ENCODE results near the gene TAS2R46.
"Not testable (repeated sequence)": the region's sequence is repeated elsewhere in the genome, so short reads cannot be mapped to it uniquely, and the experiment has no call there.

TAS2R46 gene, protein sequence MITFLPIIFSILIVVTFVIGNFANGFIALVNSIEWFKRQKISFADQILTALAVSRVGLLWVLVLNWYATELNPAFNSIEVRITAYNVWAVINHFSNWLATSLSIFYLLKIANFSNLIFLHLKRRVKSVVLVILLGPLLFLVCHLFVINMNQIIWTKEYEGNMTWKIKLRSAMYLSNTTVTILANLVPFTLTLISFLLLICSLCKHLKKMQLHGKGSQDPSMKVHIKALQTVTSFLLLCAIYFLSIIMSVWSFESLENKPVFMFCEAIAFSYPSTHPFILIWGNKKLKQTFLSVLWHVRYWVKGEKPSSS

GRCh38 chr12:11062194-11062593, at the start of gene TAS2R46:
TAS2R46 (minus strand) TSS chr12:11062294; CDS start chr12:11062294, 0 bp downstream.
- not testable (repeated sequence) for DNase-seq (ENCODE audit: low read depth in 2 of 2)

DNA sequence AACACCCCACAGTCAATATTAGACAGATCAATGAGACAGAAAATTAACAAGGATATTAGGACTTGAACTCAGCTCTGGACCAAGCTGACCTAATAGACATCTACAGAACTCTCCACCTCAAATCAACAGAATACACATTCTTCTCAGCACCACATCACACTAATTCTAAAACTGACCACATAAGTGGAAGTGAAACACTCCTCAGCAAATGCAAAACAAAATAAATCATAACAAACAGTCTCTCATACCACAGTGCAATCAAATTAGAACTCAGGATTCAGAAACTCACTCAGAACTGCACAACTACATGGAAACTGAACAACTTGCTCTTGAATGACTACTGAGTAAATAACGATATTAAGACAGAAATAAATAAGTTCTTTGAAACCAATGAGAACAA, 49.1 kb upstream of the TAS2R46 start:
- not testable (repeated sequence) for DNase-seq (ENCODE audit: low read depth in 2 of 2)

GRCh38 chr12:11108862-11109261, 46.8 kb upstream of the TAS2R46 start:
- no peak for DNase-seq (ENCODE audit: low read depth in 2 of 2)

DNA sequence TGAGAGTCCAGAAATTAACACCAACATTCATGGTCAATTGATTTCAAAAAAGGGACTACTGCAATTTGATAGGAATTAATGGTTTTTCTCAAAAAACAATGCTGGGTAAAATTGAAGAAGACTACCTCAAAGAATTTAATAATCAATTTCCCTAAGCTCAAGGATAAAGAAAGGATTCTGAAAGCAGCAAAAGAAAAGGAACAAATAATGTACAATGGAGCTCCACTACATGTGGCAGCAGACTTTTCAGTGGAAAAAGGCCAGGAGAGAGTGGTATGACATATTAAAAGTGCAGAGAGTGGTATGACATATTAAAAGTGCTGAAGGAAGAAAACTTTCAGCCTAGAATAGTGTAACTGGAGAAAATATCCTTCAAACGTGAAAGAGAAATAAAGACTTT, 45.6 kb upstream of the TAS2R46 start:
- DNase-seq (ENCODE audit: low read depth in 2 of 2) = no peak

DNA sequence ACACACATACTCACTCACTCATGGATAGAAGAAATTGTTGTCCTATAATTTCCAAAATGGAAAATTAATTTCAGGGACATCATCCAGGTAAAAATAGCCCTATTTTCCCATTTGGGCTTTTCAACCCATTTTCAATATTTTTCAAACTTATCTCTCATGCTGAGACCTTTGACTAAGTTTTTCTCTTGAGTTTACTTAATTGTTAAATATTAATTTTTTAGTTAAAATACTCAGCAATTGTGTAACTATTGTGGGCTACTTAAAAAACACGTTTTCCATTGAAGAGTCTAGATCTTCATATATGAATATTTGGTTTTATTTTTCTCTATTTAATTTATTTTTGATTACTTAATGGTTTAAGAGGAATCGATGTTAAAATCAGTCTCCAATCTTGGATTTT, 44.2 kb upstream of the TAS2R46 start:
- no peak for DNase-seq (ENCODE audit: low read depth in 2 of 2)

DNA sequence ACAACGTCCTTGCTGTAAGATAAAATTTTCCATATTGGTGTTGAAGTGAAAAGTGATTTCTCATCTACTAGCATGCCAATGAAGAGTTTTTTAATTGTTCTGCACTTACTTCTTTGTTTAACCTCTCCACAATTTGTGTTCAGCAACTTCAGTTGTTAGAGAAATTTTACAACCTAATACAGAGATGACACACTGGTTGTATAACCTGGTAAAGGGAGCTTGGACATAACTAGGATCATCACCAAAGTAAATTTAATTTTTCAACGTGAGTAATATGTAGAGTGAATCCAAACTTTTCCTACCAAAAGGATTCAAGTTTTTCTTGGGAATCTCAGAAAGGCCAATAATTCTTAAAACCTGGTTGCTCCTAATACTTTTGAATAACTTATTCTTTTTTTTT, 43.5 kb upstream of the TAS2R46 start:
- DNase-seq (ENCODE audit: low read depth in 2 of 2) = no peak

- not testable (repeated sequence) for DNase-seq (ENCODE audit: low read depth in 2 of 2)
These were observed 32.8 kb upstream of the TAS2R46 start for GRCh38 chr12:11094910-11095309.

GRCh38 chr12:11092128-11092527, 30.0 kb upstream of the TAS2R46 start, which contains the start of gene TAS2R43:
TAS2R43 (minus strand) TSS chr12:11092313; CDS start chr12:11092229, 84 bp downstream.
- no peak for DNase-seq (ENCODE audit: low read depth in 2 of 2)

DNA sequence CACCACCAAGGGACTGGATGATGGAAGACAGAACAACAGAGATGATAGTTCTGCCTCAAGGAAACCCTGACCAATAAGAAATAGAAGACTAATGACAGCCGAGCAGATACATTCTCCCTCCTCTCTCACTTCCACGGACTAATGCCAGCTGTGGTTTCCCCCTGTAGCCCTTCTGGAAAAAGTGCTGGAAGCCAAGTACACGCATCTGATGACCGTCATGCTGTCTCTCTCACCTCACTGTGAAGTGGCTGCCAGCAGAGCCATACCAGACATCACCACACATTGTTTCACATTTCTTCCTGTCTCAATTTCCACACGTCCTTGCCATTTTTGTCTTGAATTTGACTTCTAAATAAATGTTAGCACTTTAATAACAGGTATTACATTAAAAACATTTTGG, 27.2 kb upstream of the TAS2R46 start:
- DNase-seq (ENCODE audit: low read depth in 2 of 2) = no peak

- DNase-seq (ENCODE audit: low read depth in 2 of 2) = no peak
These were observed 23.3 kb upstream of the TAS2R46 start for GRCh38 chr12:11085419-11085818.

GRCh38 chr12:11081987-11082386, 19.9 kb upstream of the TAS2R46 start:
- DNase-seq (ENCODE audit: low read depth in 2 of 2) = no peak

DNA sequence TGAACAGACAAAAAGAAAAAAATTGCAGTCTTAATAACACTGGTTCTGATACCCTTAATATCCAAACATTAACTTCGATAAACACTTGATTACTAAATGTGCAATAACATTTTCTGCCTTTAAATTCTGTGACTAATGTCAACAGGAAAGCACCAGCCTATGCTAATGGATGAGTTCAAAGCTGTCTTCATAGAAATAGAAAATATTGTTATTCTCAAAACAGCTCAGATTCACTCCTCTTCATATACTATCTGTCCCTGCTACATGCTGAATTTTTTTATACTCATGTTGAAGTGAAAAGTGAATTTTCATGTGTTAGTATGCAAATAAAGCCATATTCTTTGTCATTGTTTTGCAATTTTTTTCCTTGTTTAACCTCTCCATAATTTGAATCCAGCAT, 16.2 kb upstream of the TAS2R46 start:
- no peak for DNase-seq (ENCODE audit: low read depth in 2 of 2)

- DNase-seq (ENCODE audit: low read depth in 2 of 2) = no peak
These were observed 13.5 kb upstream of the TAS2R46 start for GRCh38 chr12:11075642-11076041.

DNA sequence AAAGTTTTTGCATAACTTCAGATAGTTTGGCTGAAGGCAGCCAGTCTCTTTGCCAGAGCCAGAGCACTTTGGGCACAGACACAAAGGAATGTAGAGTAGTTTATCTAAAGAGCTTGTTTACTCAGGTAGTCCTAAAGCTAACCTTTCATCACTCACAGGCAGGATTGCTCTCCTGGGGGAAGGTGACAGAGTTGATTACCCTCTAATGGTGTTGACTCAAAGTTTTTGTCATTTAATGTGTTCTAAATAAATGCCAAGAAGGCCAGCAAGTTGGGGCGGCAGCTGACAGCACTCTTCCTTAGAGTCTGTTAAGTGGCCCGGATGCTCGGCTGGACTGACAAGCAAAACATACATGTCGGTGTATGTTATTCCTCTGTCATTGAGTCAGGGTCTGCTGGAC, 9.3 kb upstream of the TAS2R46 start:
- no peak for DNase-seq (ENCODE audit: low read depth in 2 of 2)

GRCh38 chr12:11070999-11071398, 8.9 kb upstream of the TAS2R46 start:
- no peak for DNase-seq (ENCODE audit: low read depth in 2 of 2)

GRCh38 chr12:11069854-11070365, 7.8 kb upstream of the TAS2R46 start:
- DNase-seq (ENCODE audit: low read depth in 2 of 2) = no peak

DNA sequence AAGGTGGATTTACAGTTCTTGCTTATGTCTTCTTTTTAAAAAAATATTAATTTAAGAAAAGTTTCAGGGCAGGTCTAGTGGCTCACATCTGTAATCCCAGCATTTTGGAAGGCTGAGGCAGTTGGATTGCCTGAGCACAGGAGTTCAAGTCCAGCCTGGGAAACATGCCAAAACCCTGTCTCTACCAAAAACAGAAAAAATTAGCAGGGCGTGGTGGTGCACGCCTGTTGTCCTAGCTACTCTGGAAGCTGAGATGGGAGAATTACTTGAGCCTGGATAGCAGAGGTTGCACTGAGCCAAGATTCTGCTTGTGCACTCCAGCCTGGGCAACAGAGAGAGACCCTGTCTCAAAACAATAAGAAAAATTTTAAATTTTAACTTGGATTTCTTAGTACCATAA, 5.4 kb upstream of the TAS2R46 start:
- DNase-seq (ENCODE audit: low read depth in 2 of 2) = no peak

DNA sequence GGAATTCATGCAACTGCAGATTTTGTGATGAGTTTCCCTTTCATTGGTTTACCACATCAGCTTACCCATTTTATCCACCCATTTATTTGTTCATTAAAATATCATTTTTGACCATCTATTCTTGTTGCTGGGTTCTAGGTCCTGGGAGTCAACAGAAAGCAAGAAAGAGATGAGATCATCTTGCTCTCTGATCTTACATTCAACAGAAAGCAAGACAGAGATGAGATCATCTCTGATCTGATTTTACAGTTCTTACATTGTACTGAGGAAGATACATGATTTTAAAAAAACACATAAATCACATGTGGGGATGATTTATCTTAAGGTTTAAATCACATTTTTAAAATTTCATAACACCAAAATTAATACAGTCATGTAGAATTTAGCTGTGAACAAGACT, 2.3 kb downstream of the TAS2R46 start:
- DNase-seq (ENCODE audit: low read depth in 2 of 2) = no peak

DNA sequence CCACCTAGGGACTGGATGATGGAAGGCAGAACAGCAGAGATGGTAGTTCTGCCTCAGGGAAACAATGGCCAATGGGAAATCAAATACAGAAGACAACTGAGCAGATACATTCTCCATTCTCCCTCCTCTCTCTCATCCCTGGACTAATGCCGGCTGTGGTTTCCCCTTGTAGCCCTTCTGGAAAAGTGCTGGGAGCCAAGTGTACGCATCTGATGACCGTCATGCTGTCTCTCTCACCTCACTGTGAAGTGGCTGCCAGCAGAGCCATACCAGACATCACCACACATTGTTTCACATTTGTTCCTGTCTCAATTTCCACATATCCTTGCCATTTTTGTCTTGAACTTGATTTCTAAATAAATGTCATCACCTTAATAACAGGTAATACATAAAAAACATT, 3.1 kb downstream of the TAS2R46 start:
- DNase-seq (ENCODE audit: low read depth in 2 of 2) = no peak

- no peak for DNase-seq (ENCODE audit: low read depth in 2 of 2)
These were observed 6.8 kb downstream of the TAS2R46 start for GRCh38 chr12:11055306-11055705.

DNA sequence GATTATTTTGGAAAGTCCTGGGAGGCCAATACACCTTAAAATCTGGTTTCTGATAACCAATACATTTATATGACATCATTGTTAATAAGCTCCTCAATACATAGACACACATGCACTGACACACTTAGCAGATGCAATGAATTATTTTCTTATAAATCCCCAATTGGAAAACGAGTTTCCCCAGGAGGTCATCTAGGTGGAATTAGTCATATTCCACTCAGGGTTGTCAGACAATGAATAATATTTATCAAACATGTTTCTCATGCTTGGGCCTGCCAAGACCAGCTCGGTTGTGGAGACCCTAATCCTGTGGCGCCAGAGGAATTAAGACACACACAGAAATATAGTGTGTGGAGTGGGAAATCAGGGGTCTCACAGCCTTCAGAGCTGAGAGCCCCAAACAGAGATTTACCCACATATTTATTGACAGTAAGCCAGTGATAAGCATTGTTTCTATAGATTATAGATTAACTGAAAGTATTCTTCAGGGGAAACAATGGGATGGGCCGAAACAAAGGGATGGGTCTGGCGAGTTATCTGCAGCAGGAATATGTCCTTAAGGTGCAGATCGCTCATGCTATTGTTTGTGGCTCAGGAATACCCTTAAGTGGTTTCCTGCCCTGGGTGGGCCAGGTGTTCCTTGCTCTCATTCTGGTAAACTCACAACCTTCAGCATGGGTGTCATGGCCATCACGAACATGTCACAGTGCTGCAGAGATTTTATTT, 12.1 kb downstream of the TAS2R46 start:
- DNase-seq (ENCODE audit: low read depth in 2 of 2) = not testable (repeated sequence)

- DNase-seq (ENCODE audit: low read depth in 2 of 2) = not testable (repeated sequence)
These were observed 20.7 kb downstream of the TAS2R46 start for GRCh38 chr12:11041366-11041765.

- DNase-seq (ENCODE audit: low read depth in 2 of 2) = no peak
These were observed 21.9 kb downstream of the TAS2R46 start for GRCh38 chr12:11040162-11040561.

Data from stimulated activated CD8-positive, alpha-beta memory T cell treated with anti-CD3 and anti-CD28 coated beads, Interleukin-7, amount 100 ng/mL, for 1 hour (primary cell).